GM18870 (cell line): ENCODE measurements around the gene TCERG1L.

Experiments
- ATAC-seq: cut with Tn5 transposase; IDR thresholded peaks from one replicate; pipeline ENCODE4 v1.9.1; 2021; ENCODE audit warnings: moderate library complexity; ENCODE audit not compliant: unreplicated experiment

Gene TCERG1L

DNA sequence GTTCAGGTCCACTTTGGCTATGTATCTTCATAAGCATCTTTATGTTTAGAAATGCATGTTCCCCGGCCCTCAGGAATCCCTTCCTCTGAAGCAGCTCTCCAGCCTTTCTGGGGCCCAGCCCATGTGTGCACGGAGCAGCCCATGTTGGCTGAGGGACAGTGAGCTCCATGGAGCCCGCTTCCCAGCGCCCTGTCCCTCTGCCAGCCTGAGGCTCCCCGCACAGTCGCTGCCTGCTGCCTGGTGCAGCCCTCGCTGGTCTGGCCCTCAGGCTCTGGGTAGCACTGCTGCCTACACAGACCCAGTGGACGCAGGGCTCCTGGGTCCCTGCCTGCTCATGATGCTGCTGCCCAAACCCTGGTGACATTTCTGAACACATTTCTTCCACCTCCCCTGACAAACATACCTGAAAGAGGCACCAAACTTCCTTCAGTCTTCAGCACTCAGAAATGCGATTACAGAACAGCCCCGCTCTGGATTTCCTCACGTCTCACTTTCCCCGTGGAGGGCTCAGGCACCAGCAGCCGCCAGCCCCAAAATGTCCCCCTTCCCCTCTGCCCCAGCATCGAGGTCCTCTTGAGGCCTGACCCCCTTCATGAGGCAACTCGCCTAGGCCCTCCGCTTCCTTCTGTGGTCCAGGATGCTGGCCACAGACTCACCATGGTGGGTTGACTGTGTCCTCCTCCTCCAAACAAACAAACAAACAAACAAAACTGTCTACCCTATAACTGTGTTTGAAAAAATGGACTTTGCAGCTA lies 5.0 kb upstream of the TCERG1L start:
- ATAC-seq: no peak

DNA sequence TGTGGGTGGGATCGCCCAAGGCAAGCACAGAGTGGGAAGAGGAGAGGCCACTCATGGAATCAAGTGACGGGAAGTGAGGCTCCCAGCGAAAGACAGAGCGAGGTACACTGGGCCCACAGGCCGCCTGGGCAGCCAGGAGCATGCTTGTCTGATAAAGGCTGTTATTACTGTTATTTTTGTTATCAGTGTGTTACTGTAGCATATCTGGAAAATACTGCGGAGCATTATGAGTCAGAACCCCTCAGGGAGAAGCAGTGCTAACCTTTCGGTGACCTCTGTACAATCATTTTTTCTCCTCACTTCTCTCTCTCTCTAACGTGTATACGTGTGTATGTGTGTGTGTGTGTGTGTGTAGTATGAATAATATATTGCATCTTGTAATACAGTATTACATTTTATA lies 3.8 kb upstream of the TCERG1L start:
- ATAC-seq: peak; percentile 65

DNA sequence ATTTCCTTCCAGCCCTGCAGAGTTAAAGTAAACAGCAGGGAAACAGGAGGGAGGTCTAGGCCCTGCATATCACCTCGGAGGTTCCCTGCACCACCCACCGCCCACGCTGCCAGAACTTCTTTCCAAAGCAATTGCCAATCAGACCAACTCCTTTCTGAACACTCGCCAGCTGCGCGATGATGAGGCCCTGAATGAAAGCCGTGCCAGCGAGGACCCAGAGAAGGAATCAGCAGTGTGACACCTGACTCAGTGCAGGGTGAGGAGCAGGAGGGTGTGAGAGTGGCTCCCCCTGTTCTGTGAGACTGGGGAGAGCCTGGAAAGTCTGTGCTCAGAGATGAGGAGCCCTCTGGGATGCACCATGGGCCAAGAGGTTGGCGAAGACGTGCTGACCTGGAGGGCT lies 3.3 kb upstream of the TCERG1L start:
- no peak for ATAC-seq

DNA sequence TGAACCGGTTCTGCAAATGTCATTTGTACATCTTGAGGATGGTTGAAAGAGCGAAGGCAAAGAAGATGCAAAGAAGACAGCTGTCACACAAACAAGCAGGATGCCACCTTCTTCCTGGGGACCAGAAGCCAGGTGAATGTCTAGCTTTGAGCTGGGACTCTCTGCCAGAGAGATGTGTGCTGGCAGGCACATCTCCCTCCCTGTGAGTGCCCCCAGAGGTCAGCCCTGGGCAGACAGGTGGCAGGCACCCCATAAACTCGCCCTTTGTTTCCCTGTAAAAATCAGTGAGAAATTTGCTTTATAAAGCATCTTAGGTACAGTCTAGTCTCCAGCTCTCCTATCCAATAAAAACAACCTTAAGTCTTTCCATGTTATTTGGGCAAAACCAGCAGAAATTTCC lies 2.6 kb upstream of the TCERG1L start:
- no peak for ATAC-seq

DNA sequence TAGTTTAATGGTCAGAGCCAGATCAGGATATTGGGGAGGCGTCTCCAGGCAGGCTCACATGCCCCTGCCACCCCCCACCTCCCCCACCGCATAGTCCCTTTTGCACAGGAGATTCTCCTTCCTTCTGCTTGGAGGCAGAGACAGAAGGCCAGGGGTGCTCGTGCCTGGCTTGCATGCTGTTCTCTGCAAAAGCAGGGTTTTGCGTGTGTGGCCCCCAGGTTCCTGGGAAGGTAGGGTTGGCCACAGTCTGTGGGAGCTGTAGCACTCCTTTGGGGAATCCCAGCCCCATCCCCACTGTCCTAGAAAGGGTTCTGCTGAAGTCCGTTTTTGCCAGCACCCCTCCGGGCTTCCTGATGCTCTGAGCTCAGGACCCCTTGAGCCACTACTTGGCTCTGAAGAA lies 1.9 kb upstream of the TCERG1L start:
- ATAC-seq: no peak

DNA sequence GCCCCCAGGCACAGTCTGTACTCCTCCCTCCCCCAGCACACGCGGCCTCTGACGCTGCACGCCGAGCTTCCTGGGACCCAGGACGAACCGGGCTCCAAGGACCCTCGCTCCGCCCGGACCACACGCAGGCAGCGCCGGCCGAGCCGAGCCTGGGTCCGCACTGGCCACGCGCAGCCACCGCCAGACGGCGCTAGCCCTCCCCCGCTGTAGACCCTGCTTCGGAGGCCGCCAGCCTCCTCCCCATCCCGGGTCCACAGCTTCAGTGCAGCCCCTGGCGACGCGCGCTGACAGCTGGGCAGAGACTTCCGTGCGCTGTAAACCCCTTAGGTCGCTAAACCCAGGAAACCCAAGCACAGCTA lies 936 bp upstream of the TCERG1L start:
- ATAC-seq: no peak

DNA sequence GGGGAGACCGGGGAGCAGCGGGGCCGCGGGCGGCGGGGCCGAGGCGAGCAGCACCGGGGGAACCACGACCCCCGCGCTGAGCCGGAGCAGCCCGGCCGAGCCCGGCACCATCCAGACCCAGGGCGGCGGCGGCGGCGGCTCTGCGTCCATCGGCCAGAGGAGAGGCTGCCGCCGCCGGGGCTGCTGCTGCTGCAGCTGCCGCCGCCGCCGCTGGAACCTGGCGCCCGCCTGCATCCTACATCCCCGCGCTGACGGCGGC lies 190 bp downstream of the TCERG1L start:
- no peak for ATAC-seq

DNA sequence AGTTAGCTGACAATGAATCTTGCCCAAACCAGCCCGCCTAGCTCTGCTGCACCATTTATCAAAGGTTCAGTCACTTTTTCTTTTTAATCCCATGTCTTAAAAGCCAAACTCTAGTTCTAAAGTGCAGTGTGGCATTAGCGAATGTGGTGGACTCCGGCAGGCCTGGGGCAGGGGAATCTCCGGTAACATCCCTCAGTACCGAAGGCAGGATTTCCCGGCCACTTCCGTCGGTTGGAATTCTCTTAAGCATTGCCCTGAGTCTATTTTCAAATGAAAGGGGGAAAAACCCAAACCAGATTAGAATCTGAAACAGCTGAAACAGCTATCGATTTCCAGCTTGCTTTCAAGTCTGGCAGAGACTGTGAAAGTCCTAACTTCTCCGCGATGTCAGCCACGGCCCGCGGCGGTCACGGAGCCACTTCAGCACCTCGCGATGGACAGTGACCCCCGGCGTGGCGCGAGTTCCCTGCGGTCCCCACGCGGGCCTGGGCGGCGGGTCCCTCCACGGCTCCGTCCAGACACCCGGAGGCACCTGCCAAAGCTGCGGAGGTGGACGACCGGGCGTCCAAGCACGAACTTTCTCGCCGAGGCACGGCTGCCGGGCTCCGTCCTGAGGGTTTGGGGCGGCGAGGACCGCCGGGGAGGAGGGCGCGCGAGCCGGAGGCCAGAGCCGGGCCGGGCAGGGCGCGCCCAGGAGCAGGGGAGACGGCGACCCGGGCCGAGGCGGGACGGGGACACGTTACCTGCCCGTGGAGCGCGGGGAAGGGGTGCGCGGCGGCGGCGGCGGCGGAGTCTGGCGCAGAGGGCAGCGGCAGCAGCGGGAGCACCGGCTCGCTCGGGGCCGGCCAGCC lies 745 bp downstream of the TCERG1L start:
- ATAC-seq: no peak

DNA sequence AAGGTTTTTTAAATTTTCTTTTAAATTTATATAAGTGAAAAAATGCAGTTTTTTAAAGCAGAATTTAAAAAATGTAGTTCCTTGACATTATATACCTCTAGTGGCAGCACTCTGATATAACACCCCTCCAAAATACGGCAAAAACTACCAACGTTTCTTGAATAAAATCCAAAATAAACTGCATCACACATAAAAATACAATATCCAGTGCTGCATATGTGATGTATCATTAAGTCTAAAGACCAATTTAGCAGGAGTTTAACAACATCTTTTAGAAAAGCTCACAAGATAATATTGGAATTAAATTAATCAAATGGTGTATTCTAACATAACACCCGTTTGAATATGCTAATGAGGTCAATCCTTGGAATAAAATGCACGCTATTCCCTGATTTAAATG lies 1.4 kb downstream of the TCERG1L start:
- no peak for ATAC-seq

DNA sequence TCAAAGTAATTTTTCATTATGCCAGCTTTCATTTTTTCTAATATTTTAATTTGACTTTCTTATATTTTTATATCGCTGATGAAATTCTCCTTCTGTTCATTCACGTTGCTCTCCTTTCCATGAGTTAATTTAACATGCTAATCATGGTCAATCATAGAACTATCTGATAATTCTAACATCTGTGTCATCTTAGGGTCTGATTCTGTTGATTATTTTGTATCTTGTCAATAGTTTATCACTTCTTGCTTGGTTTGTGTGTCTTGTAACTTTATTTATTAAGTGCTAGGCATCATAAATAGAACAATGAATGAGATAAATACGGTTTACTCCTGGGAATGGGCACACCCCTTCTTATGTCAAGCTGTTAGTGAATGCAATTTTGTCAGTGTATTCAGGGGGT lies 11.0 kb downstream of the TCERG1L start:
- no peak for ATAC-seq

DNA sequence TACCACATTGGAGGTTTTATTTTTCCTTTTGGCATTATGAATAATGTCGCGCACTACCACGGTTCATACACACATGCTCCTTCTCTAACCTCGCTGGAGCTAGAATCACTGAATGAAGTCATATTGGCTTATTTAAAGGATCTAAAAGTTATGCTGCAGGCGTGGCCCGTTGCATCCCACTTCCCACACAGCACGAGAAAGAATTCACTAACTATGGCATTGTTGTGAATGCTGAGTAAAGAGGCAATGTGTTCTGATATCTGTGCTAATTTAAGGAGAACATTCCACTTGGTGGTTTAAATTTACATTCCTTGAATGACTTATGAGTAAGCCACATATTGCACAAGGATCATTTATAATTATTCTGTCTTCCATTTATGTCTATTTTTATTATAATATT lies 20.7 kb downstream of the TCERG1L start:
- ATAC-seq: no peak

DNA sequence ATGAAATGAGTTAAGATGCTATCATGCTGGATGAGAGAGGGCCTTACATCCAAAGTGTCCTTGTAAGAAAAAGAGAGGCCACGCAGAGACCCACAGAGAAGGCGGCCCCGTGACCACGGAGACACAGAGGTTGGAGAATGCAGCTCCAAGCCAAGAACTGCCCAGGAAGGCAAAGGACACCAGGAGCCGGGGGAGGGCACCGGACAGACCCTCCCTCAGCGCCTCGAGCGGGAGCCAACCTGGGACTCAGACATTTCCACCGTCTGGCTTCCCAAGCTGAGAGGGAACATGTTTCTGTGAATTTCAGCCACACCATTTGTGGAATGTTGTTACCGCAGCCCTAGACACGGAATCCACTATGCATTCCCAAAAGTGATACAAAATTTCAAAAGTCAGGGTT lies 22.9 kb downstream of the TCERG1L start:
- ATAC-seq: no peak

DNA sequence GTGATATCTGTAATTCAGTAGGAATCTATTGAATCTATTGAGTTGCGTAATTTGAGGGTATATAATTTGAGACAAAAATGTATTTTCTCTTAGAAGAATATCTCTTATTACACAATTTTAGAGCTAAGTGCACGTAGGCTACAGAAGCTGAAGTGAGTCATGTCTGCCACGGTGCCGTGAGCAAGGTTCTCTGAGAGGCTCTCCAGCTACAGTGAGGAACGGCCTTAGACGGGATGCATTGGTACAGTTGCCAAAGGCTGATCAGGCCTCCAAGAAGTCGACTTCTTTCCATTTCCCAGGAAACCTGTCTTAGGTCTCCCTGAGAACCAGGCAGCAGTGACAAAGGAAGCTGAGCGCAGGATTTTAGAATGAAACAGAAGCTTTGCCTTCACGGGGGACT lies 28.6 kb downstream of the TCERG1L start:
- ATAC-seq: no peak

DNA sequence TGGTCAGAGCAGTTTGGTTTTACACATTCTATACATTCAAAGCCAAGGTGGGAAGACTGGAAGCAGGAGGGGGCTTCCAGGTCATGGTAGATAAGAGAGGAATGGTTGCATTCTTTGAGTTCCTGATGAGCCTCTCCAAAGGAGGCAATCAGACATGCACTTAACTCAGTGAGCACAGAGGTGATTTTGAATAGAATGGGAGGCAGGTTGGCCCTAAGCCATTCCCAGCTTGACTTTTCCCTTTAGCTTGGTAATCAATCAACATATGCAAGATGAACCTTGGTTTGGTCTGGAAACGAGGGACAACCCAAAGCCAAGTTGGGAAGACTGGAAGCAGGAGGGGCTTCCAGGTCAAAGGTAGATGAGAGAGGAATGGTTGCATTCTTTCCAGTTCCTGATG lies 31.4 kb downstream of the TCERG1L start:
- no peak for ATAC-seq

DNA sequence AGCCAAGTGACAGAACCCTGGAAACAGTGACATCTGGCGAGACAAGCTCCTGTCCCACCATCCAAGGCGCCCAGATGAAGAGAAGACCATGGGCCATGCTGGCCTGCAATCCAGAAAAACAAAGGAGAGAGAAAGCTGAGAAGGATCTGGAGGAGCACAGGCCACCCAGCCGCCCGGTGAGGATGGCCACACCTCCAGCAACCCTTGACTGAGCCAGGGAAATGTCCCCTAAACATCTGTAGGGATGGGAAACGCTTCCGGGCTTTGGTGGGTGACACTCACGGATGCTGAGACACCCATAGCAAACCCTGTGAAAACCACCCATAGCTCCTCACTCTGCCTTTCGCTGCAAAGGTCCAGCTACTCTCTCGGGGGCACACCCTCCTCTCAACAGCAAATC lies 32.0 kb downstream of the TCERG1L start:
- ATAC-seq: no peak

DNA sequence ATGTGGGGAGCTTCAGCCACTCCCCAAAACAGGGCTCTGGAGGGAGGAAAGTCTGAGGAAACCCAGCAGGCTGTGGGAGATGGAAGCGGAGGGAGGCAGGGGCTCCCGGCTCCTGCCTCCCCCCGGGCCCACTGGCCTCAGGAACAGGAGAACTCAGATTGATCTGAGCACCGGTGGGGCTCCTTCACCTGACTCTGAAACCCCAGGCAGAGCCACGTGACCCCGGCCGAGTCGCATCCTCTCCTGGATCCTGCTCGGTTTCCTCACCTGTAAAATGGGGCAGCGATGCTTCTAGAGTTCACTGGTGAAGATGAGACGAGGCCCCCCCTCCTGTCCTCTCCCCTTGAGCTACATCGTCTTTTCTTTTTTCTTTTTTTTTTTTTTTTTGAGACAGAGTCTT lies 33.6 kb downstream of the TCERG1L start:
- ATAC-seq: no peak

DNA sequence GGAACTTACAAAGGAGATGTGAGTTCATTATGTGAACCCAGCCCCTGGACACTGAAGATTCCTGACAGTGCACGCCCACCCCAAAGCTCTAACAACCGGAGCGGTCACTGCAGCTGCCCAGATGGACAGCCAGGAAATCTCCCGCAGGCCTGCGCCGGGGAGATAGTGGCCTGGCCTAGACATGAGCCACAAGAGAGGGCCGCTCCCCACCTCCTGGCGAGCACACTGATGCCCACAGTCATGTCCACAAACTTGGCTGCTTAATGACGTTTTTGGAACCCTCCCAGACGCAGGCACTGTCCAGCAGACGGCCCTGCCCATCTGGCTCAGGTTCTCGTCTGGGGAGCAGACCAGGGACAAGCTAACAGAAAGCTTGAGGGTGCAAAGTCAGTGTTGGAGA lies 34.2 kb downstream of the TCERG1L start:
- no peak for ATAC-seq

DNA sequence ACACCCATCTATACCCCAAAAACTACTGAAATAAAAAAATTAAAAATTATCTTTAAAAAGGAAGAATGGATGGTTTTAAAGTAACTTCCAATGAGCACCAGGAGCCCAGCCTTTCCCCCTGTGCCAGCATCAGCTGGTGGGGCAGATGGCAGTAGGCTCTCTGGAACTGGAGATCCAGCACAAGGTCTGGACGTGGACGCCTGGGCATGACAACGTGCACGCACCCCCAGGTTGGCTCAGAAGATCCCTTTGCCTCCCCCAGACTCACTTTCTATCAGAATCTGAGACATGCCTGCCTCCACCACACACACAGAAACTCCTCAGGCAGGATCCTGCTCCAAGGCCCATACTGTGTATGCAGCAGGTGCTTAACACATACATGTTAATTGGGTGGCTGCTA lies 35.8 kb downstream of the TCERG1L start:
- no peak for ATAC-seq

DNA sequence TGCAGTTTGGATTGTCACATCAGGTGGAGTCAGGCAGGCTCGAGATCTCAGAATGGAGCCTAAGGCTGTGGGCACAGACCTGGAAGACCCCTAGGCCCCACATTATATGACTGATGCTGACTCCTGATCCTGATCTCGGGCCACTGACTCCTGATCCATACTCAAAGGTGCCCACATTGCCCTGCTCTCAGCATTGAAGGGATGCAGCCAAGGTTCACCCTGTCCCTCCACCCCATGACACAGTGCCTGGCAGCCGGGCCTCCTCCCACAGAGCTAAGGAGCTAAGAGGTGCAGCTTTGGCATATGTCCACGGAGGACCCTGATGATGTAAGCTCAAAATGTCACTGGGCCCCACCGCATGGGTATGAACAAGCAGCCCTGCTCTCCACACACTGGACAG lies 36.6 kb downstream of the TCERG1L start:
- ATAC-seq: no peak

DNA sequence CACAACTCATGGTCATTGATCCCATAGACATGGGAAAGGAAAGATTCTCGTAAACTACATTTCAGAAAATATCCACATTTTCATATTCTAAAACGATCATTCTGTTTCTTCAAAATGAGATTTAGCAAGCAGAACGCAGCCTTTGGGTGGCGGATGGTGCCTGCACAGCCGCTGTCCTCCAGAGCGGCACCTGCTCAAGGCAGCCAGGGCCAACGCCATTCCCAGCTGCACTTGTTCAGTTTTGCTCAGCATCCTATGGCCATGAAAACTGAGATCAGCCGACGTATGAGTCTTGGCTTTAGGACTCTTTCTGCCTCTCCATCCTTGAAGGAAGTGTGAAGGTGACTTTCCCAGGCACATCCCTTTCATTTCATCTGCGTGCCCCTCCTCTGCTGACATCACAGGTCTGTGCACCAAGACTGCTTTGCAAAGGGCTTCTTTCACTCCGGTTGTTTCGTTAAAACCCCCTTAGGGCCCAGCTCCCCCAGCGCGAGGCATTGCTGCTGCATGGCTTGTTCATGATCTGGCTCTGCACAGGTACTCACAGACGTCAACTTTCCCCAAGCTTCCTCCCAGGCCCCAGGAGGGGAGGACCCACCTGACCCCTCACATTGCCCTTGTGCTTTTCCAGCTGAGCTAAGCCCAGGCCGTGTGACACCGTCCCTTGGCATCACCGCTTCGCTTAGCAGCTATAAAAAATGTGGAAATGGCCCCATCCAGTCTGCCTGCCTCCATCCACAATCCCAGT lies 37.2 kb downstream of the TCERG1L start:
- ATAC-seq: no peak

DNA sequence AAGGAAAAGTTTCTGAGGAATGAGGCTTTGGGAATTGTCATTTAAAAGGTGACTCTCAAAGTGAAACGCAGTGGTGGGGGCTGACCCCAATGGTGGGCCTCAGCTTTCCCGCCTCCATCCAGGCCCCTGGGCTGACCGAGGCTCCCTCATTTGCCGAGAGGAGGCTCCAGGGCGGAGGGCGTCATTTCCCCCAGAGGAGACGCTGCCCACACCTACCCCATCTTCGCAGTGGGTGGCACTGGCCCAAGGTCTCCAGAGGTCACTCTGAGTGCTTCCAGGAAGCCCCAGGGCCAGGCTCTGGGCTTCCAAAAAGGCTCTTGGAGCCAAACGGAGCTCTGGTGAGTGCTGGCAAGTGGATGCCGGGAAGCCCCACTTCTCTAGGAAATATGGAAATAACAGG lies 38.0 kb downstream of the TCERG1L start:
- ATAC-seq: no peak

DNA sequence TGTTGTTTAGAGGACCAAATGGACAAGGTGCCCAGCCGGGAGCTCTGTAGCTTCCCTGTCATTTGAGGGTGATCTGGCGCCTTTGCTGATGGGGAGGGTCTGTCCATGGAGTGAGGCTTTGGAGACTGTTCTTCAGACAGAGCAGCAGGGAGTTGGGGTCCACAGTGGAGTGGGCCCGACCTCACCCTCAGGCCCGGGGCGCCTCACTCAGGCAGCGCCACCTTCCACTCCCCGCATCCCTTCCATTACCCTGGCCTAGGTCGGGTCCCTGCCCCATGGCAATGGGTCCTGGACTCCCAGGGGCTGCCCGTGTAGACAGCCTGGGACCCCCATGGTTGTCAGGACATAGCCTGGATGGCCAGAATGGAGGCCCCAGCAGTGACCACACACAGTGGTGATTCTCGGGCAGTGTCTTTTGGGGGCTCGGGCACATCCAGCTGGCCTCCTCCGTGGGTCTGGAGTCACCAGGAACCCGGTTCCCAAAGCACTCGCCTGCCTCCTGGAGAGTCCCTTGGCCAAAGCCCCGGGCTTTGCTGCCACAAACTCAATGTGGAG lies 38.5 kb downstream of the TCERG1L start:
- ATAC-seq: no peak
